Stimulated activated CD4-positive, alpha-beta T cell treated with anti-CD3 and anti-CD28 coated beads, Interleukin-4, amount 100 ng/mL, for 48 hours (primary cell): ENCODE data around the gene SEMA3A.

Experiments used
- DNase-seq, 2 donors: peaks; one replicate each; pipeline ENCODE4 v3.0.0-alpha.2; 2020; ENCODE audit warnings: low read depth in 2 of 2

The SEMA3A gene

GRCh38 chr7:83931968-83932367 lies 262.6 kb downstream of the SEMA3A start:
- DNase-seq, result no peak

GRCh38 chr7:83930262-83930661 lies 264.3 kb downstream of the SEMA3A start:
- no peak for DNase-seq

GRCh38 chr7:83925860-83926259 lies 268.7 kb downstream of the SEMA3A start:
- no peak for DNase-seq

DNA sequence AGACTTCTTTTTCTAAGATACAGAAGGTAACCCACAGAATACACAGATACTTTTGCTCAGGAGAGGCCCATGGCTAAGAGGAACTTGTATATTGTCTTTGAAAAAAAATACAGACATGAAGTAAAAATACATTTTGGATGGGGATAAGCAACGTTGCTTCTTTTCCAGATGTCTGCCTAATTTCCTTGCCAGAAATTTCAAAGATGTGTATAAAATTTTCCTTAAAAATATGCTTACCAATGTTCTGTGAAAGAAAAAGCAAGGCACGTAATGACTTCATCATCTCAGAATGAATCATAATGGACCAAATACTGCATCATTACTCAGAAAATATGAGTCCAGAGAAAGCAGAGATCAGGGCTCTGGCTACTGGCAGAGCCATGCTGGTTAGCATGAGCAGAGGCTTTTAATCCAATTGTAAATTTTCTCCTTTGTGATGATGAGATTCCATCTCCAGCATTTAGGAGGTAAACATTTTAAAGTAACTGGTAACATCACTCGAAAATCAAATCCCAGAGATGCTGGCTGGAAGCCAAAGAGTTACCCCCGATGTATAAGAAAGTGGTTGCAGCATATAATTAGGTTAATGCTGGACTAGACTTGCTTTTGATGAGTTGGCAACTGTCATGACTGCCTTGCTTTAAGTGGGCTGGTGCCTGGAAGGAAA lies 272.5 kb downstream of the SEMA3A start:
- DNase-seq, result no peak

GRCh38 chr7:83921271-83921940 lies 273.2 kb downstream of the SEMA3A start:
- DNase-seq, result no peak

GRCh38 chr7:83918142-83918541 lies 276.4 kb downstream of the SEMA3A start:
- DNase-seq, result no peak

DNA sequence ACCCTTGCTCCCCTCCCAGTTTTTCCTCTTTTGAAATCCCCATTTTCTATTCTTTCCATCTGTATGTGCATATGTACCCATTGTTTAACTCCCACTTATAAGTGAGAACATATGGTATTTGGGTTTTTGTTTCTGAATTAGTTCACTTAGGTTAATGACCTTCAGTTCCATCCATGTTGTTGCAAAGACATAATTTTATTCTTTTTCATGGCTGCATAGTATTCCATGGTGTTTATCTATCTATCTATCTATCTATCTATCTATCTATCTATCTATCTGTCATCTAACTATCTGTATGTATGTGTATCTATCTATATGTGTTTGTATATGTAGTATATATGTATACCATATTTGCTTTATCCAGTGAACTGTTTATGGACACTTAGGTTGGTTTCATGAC lies 281.4 kb downstream of the SEMA3A start:
- DNase-seq, result no peak

- no peak for DNase-seq
Observed at GRCh38 chr7:83908526-83908925, 286.1 kb downstream of the SEMA3A start.
